Smooth muscle cell (in vitro differentiated cells): Measurements from ENCODE around the gene SCN2B. TPM values are rescaled to one million over a fixed set of nuclear protein-coding genes. Genes with fewer than 3 reads are reported as not detected.
A peak's percentile ranks its signal among the peaks of the same experiment; 100 is the strongest.

Experiments
- DNase-seq: peaks from one replicate; lab custom pipeline; 2025; ENCODE audit not compliant: unreplicated experiment; lab: John Stamatoyannopoulos, UW
- H2AFZ ChIP-seq: fragments of 200-600 bp; sonication (generic); 2 replicates; pipeline ENCODE4 v1.6.0; 2016; ENCODE audit warnings: antibody characterized with exemption, low read depth, mild to moderate bottlenecking
- H3F3A ChIP-seq: fragments of 200-600 bp; sonication (generic); 2 replicates; pipeline ENCODE4 v1.6.0; 2017; ENCODE audit warnings: antibody characterized with exemption, low read depth
- H3K27ac ChIP-seq: fragments of 200-600 bp; sonication (generic); 2 replicates; pipeline ENCODE4 v1.5.1; 2016; ENCODE audit warnings: low read depth, mild to moderate bottlenecking
- H3K27me3 ChIP-seq: fragments of 200-600 bp; sonication (generic); 2 replicates; pipeline ENCODE4 v1.6.1; 2016; ENCODE audit warnings: low read depth, mild to moderate bottlenecking
- H3K36me3 ChIP-seq: fragments of 200-600 bp; sonication (generic); 2 replicates; pipeline ENCODE4 v1.5.1; 2016; ENCODE audit warnings: low read depth
- H3K4me1 ChIP-seq: fragments of 200-600 bp; sonication (generic); 2 replicates; pipeline ENCODE4 v1.5.1; 2016; ENCODE audit warnings: low read depth
- H3K4me2 ChIP-seq: fragments of 200-600 bp; sonication (generic); 2 replicates; pipeline ENCODE4 v1.6.0; 2016; ENCODE audit warnings: mild to moderate bottlenecking
- H3K4me3 ChIP-seq: fragments of 200-600 bp; sonication (generic); 2 replicates; pipeline ENCODE4 v1.5.1; 2016; ENCODE audit warnings: mild to moderate bottlenecking
- H3K79me2 ChIP-seq: fragments of 200-600 bp; sonication (generic); 2 replicates; pipeline ENCODE4 v1.6.0; 2016; ENCODE audit warnings: low read depth, mild to moderate bottlenecking
- H3K9ac ChIP-seq: fragments of 200-600 bp; sonication (generic); 2 replicates; pipeline ENCODE4 v1.6.0; 2016; ENCODE audit warnings: low read depth
- H3K9me3 ChIP-seq: fragments of 200-600 bp; sonication (generic); replicated peaks from 2 replicates; pipeline ENCODE4 v1.5.1; 2016; ENCODE audit warnings: low read depth
- H4K20me1 ChIP-seq: fragments of 200-600 bp; sonication (generic); 2 replicates; pipeline ENCODE4 v1.6.0; 2016; ENCODE audit warnings: low read depth
- CTCF ChIP-seq: fragments of 200-600 bp; sonication (generic); IDR thresholded peaks from 2 replicates; pipeline ENCODE4 v1.5.1; 2017; ENCODE audit warnings: borderline replicate concordance, mild to moderate bottlenecking, antibody characterized with exemption; ENCODE audit not compliant: insufficient read depth, poor library complexity, severe bottlenecking
- WGBS: methylation state at CpG from one replicate; pipeline ENCODE4 v1.1.7; 2016; ENCODE audit warnings: low lambda C conversion rate; 5-methylcytosine and 5-hydroxymethylcytosine counted together
- polyA plus RNA-seq: library from polyadenylated mRNA; unstranded; fragments of >200 nt; fragmentation: Nextera tagmentation; extraction: Ambion mirVana; gene quantifications from 2 replicates; pipeline ENCODE4 v1.2.1, GENCODE V29; 2016
- total RNA-seq: library from RNA; depleted of rRNA; stranded (reverse); fragments of >200 nt; gene quantifications from 2 replicates; pipeline ENCODE4 v1.2.3, GENCODE V29; 2014

The SCN2B gene
- total and polyA plus RNA-seq, 2 experiments from 2014 or later = 0.31 to 0.40 TPM

- 89% methylated on average over 9 of the region's 9 CpGs for WGBS
- H3K4me1 ChIP-seq = peaks cover 10% of the 10 kb centered on the region
- no peak overlapping the region for H3K27ac ChIP-seq
- no peak for DNase-seq
- H3K36me3 ChIP-seq = no peaks in the 10 kb centered on the region
- H3K4me2 ChIP-seq = no peak overlapping the region
- no peaks in the 10 kb centered on the region for H3K9me3 ChIP-seq
- no peaks in the 10 kb centered on the region for H4K20me1 ChIP-seq
- no peak for TF ChIP-seq CTCF
- no peaks in the 10 kb centered on the region for H3K79me2 ChIP-seq
- H3K27me3 ChIP-seq = peaks cover 42% of the 10 kb centered on the region
- H3F3A ChIP-seq = peaks cover 8% of the 10 kb centered on the region
- no peak overlapping the region for H2AFZ ChIP-seq
- H3K4me3 ChIP-seq = no peak overlapping the region
- no peak overlapping the region for H3K9ac ChIP-seq
Observed at GRCh38 chr11:118172356-118172755, 4.1 kb downstream of the SCN2B start.

GRCh38 chr11:118171269-118172062 is 5.0 kb downstream of the SCN2B start:
- peaks cover 45% of the 10 kb centered on the region for H3K27me3 ChIP-seq
- H3K36me3 ChIP-seq = no peaks in the 10 kb centered on the region
- no peak overlapping the region for H3K4me3 ChIP-seq
- peaks cover 10% of the 10 kb centered on the region for H3K4me1 ChIP-seq
- no peaks in the 10 kb centered on the region for H3K9me3 ChIP-seq
- no peak overlapping the region for H3K9ac ChIP-seq
- peak; percentile 83 for TF ChIP-seq CTCF
- peaks cover 8% of the 10 kb centered on the region for H3F3A ChIP-seq
- WGBS = 4% methylated on average over 29 of the region's 29 CpGs
- H2AFZ ChIP-seq = no peak overlapping the region
- DNase-seq = peak; percentile 19
- no peaks in the 10 kb centered on the region for H4K20me1 ChIP-seq
- H3K4me2 ChIP-seq = no peak overlapping the region
- H3K27ac ChIP-seq = no peak overlapping the region
- no peaks in the 10 kb centered on the region for H3K79me2 ChIP-seq

- Histone ChIP-seq H3K79me2 (no peaks in the 10 kb centered on the region), H3F3A (peaks cover 7% of the 10 kb centered on the region), H3K4me1 (peaks cover 7% of the 10 kb centered on the region), H3K9me3 (no peaks in the 10 kb centered on the region), H4K20me1 (no peaks in the 10 kb centered on the region), H3K36me3 (no peaks in the 10 kb centered on the region), H2AFZ (no peak overlapping the region), H3K4me3 (no peak overlapping the region), H3K27ac (no peak overlapping the region), H3K9ac (no peak overlapping the region), H3K4me2 (no peak overlapping the region), H3K27me3 (peaks cover 45% of the 10 kb centered on the region)
- 31% methylated on average over 8 of the region's 8 CpGs for WGBS
- no peak for TF ChIP-seq CTCF
- no peak for DNase-seq
Observed at GRCh38 chr11:118170882-118171268, 5.6 kb downstream of the SCN2B start.

GRCh38 chr11:118170231-118170630 is 6.2 kb downstream of the SCN2B start:
- Histone ChIP-seq H2AFZ (no peak overlapping the region), H3K9me3 (no peaks in the 10 kb centered on the region), H3K27me3 (peaks cover 45% of the 10 kb centered on the region), H3K4me3 (no peak overlapping the region), H3K4me1 (peaks cover 1% of the 10 kb centered on the region), H3K4me2 (no peak overlapping the region), H3F3A (peaks cover under 1% of the 10 kb centered on the region), H3K79me2 (no peaks in the 10 kb centered on the region), H3K9ac (no peak overlapping the region), H4K20me1 (no peaks in the 10 kb centered on the region), H3K36me3 (no peaks in the 10 kb centered on the region), H3K27ac (no peak overlapping the region)
- DNase-seq = no peak
- no peak for TF ChIP-seq CTCF
- WGBS = 82% methylated on average over 9 of the region's 9 CpGs
